OCI-LY3 (cell line): ENCODE measurements around the gene FKBP5.
"Not testable (repeated sequence)": the region's sequence is repeated elsewhere in the genome, so short reads cannot be mapped to it uniquely, and the experiment has no call there.

Experiments
- H2AFZ ChIP-seq: fragments of 200-600, 300-600 bp; shearing (Covaris generic); 2 replicates; pipeline ENCODE4 v1.6.0; 2014; ENCODE audit warnings: antibody characterized with exemption, low read depth, low read length
- H3K27ac ChIP-seq: fragments of 200-600, 300-600 bp; sonication (generic); 2 replicates; pipeline ENCODE4 v1.5.1; 2014; ENCODE audit warnings: mild to moderate bottlenecking, low read length, moderate library complexity, mixed read lengths
- H3K27me3 ChIP-seq: fragments of 200-600, 300-600 bp; sonication (generic); 2 replicates; pipeline ENCODE4 v1.6.1; 2014; ENCODE audit warnings: low read depth, low read length, mixed read lengths
- H3K36me3 ChIP-seq: fragments of 200-600, 300-600 bp; sonication (generic); replicated peaks from 2 replicates; pipeline ENCODE3; 2014; ENCODE audit warnings: low read depth, low read length, mixed read lengths
- H3K4me1 ChIP-seq: fragments of 300-600, 200-600 bp; sonication (generic); 2 replicates; pipeline ENCODE4 v1.6.1; 2014; ENCODE audit warnings: low read length, mixed read lengths
- H3K4me2 ChIP-seq: fragments of 200-600, 300-600 bp; sonication (generic); 2 replicates; pipeline ENCODE4 v1.6.1; 2014; ENCODE audit warnings: low read length, mixed read lengths
- H3K4me3 ChIP-seq: fragments of 300-600, 200-600 bp; sonication (generic); 2 replicates; pipeline ENCODE4 v1.5.1; 2014; ENCODE audit warnings: antibody characterized with exemption, mild to moderate bottlenecking, low read length, moderate library complexity
- H3K79me2 ChIP-seq: fragments of 300-600, 200-600 bp; shearing (Covaris generic); 2 replicates; pipeline ENCODE4 v1.6.1; 2014; ENCODE audit warnings: mild to moderate bottlenecking, low read length, mixed read lengths
- H3K9ac ChIP-seq: fragments of 300-600, 200-600 bp; shearing (Covaris generic); 2 replicates; pipeline ENCODE4 v1.6.0; 2014; ENCODE audit warnings: mild to moderate bottlenecking, low read length, moderate library complexity
- H3K9me3 ChIP-seq: fragments of 200-600, 300-600 bp; shearing (Covaris generic); 2 replicates; pipeline ENCODE4 v1.6.1; 2014; ENCODE audit warnings: low read length, mixed read lengths; ENCODE audit not compliant: insufficient read depth
- H4K20me1 ChIP-seq: fragments of 200-600, 300-600 bp; sonication (generic); 2 replicates; pipeline ENCODE4 v1.6.1; 2016; ENCODE audit warnings: low read length, mixed read lengths; ENCODE audit not compliant: insufficient read depth
- EZH2phosphoT487 ChIP-seq: fragments of 200-600 bp; shearing (Covaris generic); IDR thresholded peaks from 2 replicates; pipeline ENCODE4 v1.6.1; 2018; ENCODE audit warnings: antibody characterized with exemption, mixed run types, low read depth
- TF ChIP-seq, protein P1 (sequence below): fragments of 200-600, 300-600 bp; sonication (generic); IDR thresholded peaks from 2 replicates; pipeline ENCODE4 v1.5.1; 2014; ENCODE audit warnings: antibody characterized with exemption, low read length, low read depth

The FKBP5 gene

GRCh38 chr6:35707714-35708407, 19.1 kb upstream of the FKBP5 start:
- no peak overlapping the region for H2AFZ ChIP-seq
- no peaks in the 10 kb centered on the region for H3K4me1 ChIP-seq
- no peak overlapping the region for H3K9ac ChIP-seq

DNA sequence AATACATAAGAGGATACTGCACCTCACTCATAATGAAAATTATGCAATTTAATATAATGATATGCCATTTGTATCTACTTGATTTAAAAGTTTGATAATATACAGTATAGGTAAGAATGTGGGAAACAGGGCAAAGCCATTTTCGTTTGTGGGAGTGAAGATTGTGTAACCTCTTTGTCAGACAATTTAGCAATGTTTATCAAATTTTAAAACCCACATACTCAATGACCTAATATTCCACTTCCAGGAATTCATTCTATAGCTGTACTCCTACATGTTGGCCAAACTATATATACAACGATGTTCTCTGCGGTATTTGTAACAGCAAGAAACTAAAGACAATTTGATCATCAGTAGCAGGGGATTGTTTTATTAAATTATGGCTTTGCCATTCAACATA, 17.8 kb upstream of the FKBP5 start:
- Histone ChIP-seq H3K4me2 (no peak overlapping the region), H3K27ac (no peak overlapping the region), H3K79me2 (no peaks in the 10 kb centered on the region), H3K36me3 (no peaks in the 10 kb centered on the region), H2AFZ (no peak overlapping the region), H4K20me1 (no peaks in the 10 kb centered on the region), H3K4me1 (no peaks in the 10 kb centered on the region), H3K9me3 (no peaks in the 10 kb centered on the region), H3K9ac (no peak overlapping the region), H3K27me3 (no peaks in the 10 kb centered on the region), H3K4me3 (no peak overlapping the region)
- no peak for TF ChIP-seq EZH2phosphoT487
- TF ChIP-seq, protein P1, sequence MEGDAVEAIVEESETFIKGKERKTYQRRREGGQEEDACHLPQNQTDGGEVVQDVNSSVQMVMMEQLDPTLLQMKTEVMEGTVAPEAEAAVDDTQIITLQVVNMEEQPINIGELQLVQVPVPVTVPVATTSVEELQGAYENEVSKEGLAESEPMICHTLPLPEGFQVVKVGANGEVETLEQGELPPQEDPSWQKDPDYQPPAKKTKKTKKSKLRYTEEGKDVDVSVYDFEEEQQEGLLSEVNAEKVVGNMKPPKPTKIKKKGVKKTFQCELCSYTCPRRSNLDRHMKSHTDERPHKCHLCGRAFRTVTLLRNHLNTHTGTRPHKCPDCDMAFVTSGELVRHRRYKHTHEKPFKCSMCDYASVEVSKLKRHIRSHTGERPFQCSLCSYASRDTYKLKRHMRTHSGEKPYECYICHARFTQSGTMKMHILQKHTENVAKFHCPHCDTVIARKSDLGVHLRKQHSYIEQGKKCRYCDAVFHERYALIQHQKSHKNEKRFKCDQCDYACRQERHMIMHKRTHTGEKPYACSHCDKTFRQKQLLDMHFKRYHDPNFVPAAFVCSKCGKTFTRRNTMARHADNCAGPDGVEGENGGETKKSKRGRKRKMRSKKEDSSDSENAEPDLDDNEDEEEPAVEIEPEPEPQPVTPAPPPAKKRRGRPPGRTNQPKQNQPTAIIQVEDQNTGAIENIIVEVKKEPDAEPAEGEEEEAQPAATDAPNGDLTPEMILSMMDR, result no peak

More at GRCh38 chr6:35707714-35708407, 19.1 kb upstream of the FKBP5 start:
- Histone ChIP-seq H3K4me3 (no peak overlapping the region), H3K36me3 (no peaks in the 10 kb centered on the region), H3K27me3 (no peaks in the 10 kb centered on the region), H3K4me2 (no peak overlapping the region), H3K27ac (no peak overlapping the region), H3K79me2 (no peaks in the 10 kb centered on the region), H4K20me1 (no peaks in the 10 kb centered on the region), H3K9me3 (no peaks in the 10 kb centered on the region)
- TF ChIP-seq EZH2phosphoT487, result no peak
- TF ChIP-seq, protein P1, result no peak

DNA sequence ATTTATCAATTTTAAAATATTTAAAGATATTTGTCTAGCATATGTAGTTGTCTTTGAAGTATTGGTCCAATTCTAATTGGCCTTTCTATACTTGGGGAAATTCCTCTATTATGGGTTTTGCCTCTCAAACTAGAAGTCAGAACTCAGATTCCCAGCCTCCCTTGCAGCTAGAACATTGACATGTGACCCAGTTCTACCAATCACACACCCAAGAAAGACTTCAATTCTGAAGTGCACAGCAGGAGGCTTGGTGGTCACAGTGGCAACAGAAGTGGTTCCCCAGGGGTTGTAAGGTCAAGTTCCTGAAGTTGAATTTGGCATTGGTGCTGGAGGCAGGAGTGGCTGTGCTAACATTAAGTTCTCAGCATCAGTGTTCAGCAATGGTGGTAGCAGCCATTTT, 14.8 kb upstream of the FKBP5 start:
- TF ChIP-seq, protein P1, result no peak
- no peak for TF ChIP-seq EZH2phosphoT487
- no peaks in the 10 kb centered on the region for H4K20me1 ChIP-seq
- no peak overlapping the region for H2AFZ ChIP-seq
- no peaks in the 10 kb centered on the region for H3K4me1 ChIP-seq
- H3K36me3 ChIP-seq, result no peaks in the 10 kb centered on the region
- H3K27ac ChIP-seq, result no peak overlapping the region
- no peaks in the 10 kb centered on the region for H3K9me3 ChIP-seq
- H3K27me3 ChIP-seq, result no peaks in the 10 kb centered on the region
- no peak overlapping the region for H3K4me3 ChIP-seq
- H3K79me2 ChIP-seq, result no peaks in the 10 kb centered on the region
- H3K9ac ChIP-seq, result no peak overlapping the region
- no peak overlapping the region for H3K4me2 ChIP-seq

DNA sequence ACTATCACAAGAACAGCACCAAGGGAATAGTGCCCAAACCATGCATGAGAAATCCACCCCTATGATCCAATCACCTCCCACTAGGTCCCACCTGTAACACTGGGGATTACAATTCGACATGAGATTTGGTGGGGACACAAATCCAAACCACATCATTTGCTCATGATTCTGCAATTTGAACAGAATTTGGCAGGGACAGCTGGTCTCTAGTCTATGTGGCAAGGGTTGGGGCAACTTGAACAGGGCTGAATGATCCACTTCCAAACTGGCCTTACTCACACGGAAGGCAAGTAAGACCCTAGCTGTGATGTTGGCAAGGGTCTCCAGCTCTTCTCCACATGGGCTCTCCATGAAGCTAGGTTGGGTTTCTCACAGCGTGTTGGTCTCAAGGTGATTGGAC, 10.1 kb upstream of the FKBP5 start:
- TF ChIP-seq, protein P1, result no peak
- no peak for TF ChIP-seq EZH2phosphoT487
- no peaks in the 10 kb centered on the region for H3K79me2 ChIP-seq
- no peak overlapping the region for H3K4me3 ChIP-seq
- no peak overlapping the region for H3K4me2 ChIP-seq
- H3K36me3 ChIP-seq, result no peaks in the 10 kb centered on the region
- H2AFZ ChIP-seq, result no peak overlapping the region
- H3K27ac ChIP-seq, result no peak overlapping the region
- no peaks in the 10 kb centered on the region for H3K9me3 ChIP-seq
- H3K9ac ChIP-seq, result no peak overlapping the region
- no peaks in the 10 kb centered on the region for H3K27me3 ChIP-seq
- H4K20me1 ChIP-seq, result no peaks in the 10 kb centered on the region
- H3K4me1 ChIP-seq, result peaks cover 4% of the 10 kb centered on the region; the same call in 1 of the 2 replicates

DNA sequence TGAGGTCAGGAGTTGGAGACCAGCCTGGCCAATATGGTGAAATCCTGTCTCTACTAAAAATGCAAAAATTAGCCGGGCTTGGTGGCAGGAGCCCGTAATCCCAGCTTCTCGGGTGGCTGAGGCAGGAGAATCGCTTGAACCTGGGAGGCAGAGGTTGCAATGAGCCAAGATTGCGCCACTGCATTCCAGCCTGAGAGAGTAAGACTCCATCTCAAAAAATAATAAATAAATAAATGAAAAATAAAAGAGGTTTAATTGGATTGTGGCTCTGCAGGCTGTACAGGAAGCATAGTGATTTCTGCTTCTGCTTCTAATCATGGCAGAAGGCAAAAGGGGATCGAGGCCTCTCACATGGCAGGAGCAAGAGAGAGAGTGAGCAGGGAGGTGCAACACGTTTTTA, 9.7 kb upstream of the FKBP5 start:
- not testable (repeated sequence) for H3K4me1 ChIP-seq, H3K36me3 ChIP-seq, H3K9ac ChIP-seq, H3K9me3 ChIP-seq, H3K27ac ChIP-seq, H3K27me3 ChIP-seq, H3K4me2 ChIP-seq, H4K20me1 ChIP-seq, H3K79me2 ChIP-seq, H3K4me3 ChIP-seq, H2AFZ ChIP-seq
